Colonic mucosa (tissue), 4 donors: Measurements from ENCODE around the gene SLC25A12. TPM values are rescaled to one million over a fixed set of nuclear protein-coding genes. Genes with fewer than 3 reads are reported as not detected.

Source experiments
- DNase-seq: peaks from one replicate; pipeline ENCODE4 v3.0.0-alpha.2; 2020
- H3K27ac ChIP-seq: fragments of 200-600 bp; one replicate; pipeline ENCODE4 v1.8.0; 2021
- H3K27me3 ChIP-seq: fragments of 200-600 bp; one replicate; pipeline ENCODE4 v1.8.0; 2021
- H3K36me3 ChIP-seq: fragments of 200-600 bp; one replicate; pipeline ENCODE4 v1.8.0; 2021
- H3K4me1 ChIP-seq: fragments of 200-600 bp; one replicate; pipeline ENCODE4 v1.8.0; 2021; ENCODE audit warnings: mild to moderate bottlenecking
- H3K4me3 ChIP-seq: fragments of 200-600 bp; one replicate; pipeline ENCODE4 v1.8.0; 2021
- H3K9ac ChIP-seq, 2 donors: one replicate each; pipeline ENCODE4 v1.7.0; 2013; ENCODE audit warnings: control low read depth in 2 of 2, low read depth in 2 of 2, low read length in 2 of 2
- H3K9me3 ChIP-seq: fragments of 200-600 bp; one replicate; pipeline ENCODE4 v1.8.0; 2021
- intact Hi-C: fragments of 100-400 bp; cut with DNase I; formaldehyde crosslinking; loops from one replicate; pipeline ENCODE4 v1.14.1; 2022
- total RNA-seq, 2 donors: library from RNA; stranded (reverse); fragmentation: NEBNext Ultra II Directional in 1 of 2; extraction: Animal tissue kit (Norgen Biotek cat#: 25700) in 1 of 2; gene quantifications; one replicate each; pipeline ENCODE4 v1.2.1, GENCODE V29; 2021
- TF ChIP-seq, protein P1 (sequence below): fragments of 200-600 bp; IDR thresholded peaks from one replicate; pipeline ENCODE4 v1.8.0; 2022; ENCODE audit warnings: antibody characterized with exemption, mild to moderate bottlenecking
- donor health status: healthy.
- donor health status: DM: no; HTN: no; CAD: no.
- donor health status: DM: no; HTN: no; CAD: no.

Gene SLC25A12
- total RNA-seq, 2 donors from 2014 or later = 12.3 to 17.9 TPM

DNA sequence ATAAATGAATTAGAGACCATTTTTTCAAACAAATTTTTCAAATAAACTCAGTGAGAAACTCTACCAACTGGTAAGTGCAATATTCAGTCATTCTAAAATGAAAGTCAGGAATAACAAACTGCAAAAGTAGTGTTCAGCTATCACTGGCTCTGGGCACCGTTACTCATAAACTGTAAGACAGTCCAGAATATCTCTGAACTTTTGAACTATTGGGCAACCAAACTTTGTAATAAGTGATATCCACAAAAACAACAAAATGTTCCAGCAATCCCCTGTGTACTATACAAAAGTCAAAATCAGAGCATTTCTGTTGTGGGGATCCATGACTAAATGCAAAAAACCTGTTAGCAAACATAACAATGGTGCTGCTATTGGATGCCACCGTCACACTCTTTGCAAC lies 56.3 kb downstream of the SLC25A12 start:
- TF ChIP-seq, protein P1, sequence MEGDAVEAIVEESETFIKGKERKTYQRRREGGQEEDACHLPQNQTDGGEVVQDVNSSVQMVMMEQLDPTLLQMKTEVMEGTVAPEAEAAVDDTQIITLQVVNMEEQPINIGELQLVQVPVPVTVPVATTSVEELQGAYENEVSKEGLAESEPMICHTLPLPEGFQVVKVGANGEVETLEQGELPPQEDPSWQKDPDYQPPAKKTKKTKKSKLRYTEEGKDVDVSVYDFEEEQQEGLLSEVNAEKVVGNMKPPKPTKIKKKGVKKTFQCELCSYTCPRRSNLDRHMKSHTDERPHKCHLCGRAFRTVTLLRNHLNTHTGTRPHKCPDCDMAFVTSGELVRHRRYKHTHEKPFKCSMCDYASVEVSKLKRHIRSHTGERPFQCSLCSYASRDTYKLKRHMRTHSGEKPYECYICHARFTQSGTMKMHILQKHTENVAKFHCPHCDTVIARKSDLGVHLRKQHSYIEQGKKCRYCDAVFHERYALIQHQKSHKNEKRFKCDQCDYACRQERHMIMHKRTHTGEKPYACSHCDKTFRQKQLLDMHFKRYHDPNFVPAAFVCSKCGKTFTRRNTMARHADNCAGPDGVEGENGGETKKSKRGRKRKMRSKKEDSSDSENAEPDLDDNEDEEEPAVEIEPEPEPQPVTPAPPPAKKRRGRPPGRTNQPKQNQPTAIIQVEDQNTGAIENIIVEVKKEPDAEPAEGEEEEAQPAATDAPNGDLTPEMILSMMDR = no peak
- Histone ChIP-seq H3K4me3 (no peak overlapping the region), H3K27ac (no peak overlapping the region), H3K4me1 (no peaks in the 10 kb centered on the region), H3K9ac (no peak overlapping the region), H3K27me3 (no peaks in the 10 kb centered on the region), H3K36me3 (peaks cover 9% of the 10 kb centered on the region), H3K9me3 (no peaks in the 10 kb centered on the region)
- intact Hi-C loops = no loop called here
- no peak for DNase-seq

DNA sequence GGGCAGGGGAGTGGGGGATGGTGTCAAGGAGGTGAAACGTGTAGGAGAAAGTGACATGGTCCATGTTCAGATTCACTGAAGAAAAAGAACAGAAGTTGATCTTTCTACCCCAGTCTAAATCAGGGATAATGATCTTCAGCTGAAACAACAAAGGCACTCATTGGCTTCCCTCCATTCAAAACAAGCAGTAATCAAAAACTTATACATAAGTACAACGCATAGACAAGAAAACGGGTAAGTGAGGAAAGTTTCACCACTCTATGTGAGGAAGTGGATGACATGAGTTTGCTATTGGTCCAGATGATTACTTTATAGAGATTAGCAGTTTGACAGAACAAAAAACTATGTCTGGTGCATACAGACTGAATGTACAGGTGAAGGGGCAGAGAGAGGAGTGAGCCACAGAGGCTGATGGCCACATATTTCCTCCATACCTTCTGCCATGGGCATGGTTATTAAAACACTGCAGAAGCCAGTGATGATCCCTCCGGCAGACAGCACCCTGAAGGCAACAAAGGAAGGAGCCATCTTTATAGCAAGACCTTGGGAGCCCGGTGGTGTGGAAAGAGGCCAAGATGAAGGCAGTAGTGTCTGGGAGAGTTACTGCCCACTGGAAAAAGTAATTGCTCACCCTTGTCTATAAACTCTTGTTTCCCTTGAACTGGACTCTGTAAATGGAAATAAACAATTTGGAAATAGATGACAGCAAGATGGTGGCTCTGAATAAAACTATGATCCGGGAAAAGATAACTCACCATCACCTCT lies 57.7 kb downstream of the SLC25A12 start:
- no peaks in the 10 kb centered on the region for H3K27me3 ChIP-seq
- no peaks in the 10 kb centered on the region for H3K4me1 ChIP-seq
- no peak overlapping the region for H3K27ac ChIP-seq
- H3K9me3 ChIP-seq = no peaks in the 10 kb centered on the region
- peaks cover 11% of the 10 kb centered on the region for H3K36me3 ChIP-seq
- H3K9ac ChIP-seq = no peak overlapping the region
- no peak for DNase-seq
- intact Hi-C loops = no loop called here
- no peak overlapping the region for H3K4me3 ChIP-seq
- TF ChIP-seq, protein P1 = no peak

DNA sequence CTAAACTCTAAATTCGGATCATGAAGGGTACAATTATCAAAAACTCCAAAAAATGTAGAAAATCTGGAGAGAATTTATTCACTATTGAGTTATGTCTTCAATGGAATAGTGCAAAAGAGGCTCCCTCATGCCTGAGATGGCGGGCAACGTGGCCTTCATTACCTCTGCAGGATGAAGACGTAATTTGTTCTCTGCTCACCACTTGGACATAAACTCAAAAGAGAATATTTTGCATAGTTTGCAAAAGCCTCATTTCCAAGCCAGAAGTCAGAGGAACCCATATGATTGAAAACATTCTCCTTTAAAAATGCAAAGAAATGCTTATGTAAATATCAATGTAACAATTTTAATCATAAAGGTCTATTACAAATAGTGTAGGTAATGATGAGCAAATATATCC lies 58.7 kb downstream of the SLC25A12 start:
- intact Hi-C loops = no loop called here
- peaks cover 11% of the 10 kb centered on the region for H3K36me3 ChIP-seq
- H3K9me3 ChIP-seq = no peaks in the 10 kb centered on the region
- TF ChIP-seq, protein P1 = no peak
- H3K27ac ChIP-seq = no peak overlapping the region
- DNase-seq = no peak
- no peak overlapping the region for H3K4me3 ChIP-seq
- H3K27me3 ChIP-seq = no peaks in the 10 kb centered on the region
- H3K9ac ChIP-seq = no peak overlapping the region
- no peaks in the 10 kb centered on the region for H3K4me1 ChIP-seq

DNA sequence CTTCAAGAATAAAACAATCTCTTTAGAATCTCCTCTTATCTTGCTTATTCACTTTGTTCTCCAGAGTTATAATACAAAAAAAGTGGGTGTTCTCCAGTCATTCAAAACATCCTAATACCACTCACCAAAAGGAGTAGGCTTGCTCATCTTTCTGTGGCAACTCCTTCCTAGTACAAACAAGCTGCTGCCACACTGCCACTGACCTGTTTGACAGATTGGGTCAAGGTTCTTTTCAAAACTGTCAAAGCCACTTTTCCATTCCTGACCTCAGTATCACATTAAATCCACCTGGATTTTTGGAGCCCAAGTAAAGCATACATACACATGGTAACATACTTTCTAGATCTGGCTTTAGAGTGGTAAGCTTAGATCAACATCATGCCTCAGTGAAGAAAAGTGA lies 59.8 kb downstream of the SLC25A12 start:
- Histone ChIP-seq H3K9ac (no peak overlapping the region), H3K27me3 (no peaks in the 10 kb centered on the region), H3K9me3 (no peaks in the 10 kb centered on the region), H3K27ac (no peak overlapping the region), H3K4me3 (no peak overlapping the region), H3K4me1 (no peaks in the 10 kb centered on the region), H3K36me3 (peaks cover 11% of the 10 kb centered on the region)
- TF ChIP-seq, protein P1 = no peak
- no peak for DNase-seq
- intact Hi-C loops = no loop called here

DNA sequence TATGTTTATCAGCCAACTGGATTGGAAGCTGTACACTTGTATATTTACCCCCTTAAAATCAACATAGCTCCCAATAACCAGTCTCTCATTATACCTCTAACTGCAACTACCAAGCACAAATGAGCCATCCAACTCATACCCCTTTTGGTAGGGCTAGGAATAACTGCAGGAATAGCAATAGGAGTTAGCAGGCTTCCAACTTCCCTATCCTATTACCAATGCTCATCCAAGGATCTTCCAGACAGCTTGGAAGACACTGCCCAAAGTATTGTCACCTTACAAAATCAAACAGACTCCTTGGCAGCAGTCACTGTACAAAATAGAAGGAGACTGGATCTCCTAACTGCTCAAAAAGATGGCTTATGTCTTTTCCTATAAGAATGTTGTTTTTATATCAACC lies 61.6 kb downstream of the SLC25A12 start:
- no peaks in the 10 kb centered on the region for H3K9me3 ChIP-seq
- TF ChIP-seq, protein P1 = no peak
- H3K27ac ChIP-seq = no peak overlapping the region
- intact Hi-C loops = no loop called here
- no peak overlapping the region for H3K4me3 ChIP-seq
- H3K9ac ChIP-seq = no peak overlapping the region
- H3K36me3 ChIP-seq = peaks cover 11% of the 10 kb centered on the region
- no peak for DNase-seq
- H3K4me1 ChIP-seq = no peaks in the 10 kb centered on the region
- H3K27me3 ChIP-seq = no peaks in the 10 kb centered on the region
